OCI-LY7 (cell line): ENCODE data around the gene WDR82. TPM values are rescaled to one million over a fixed set of nuclear protein-coding genes. Genes with fewer than 3 reads are reported as not detected.

Experiments used
- BruUV-seq: library from RNA; stranded (reverse); fragments of 400-500 nt; replicated peaks from 2 replicates; lab custom pipeline; 2021; lab: Mats Ljungman, UMichigan
- CTCF ChIA-PET: fragments of 300-600 bp; sonication (Branson Sonifier 250); formaldehyde crosslinking; loops from one replicate; lab custom pipeline; 2022; ENCODE audit warnings: antibody characterized with exemption; ENCODE audit not compliant: unreplicated experiment; lab: Charles Lee
- POLR2A ChIA-PET: fragments of 300-600 bp; sonication (Branson Sonifier 250); formaldehyde crosslinking; loops from one replicate; lab custom pipeline; 2022; ENCODE audit warnings: antibody characterized with exemption; lab: Charles Lee
- DNase-seq: peaks from one replicate; pipeline ENCODE4 v3.0.0-alpha.2; 2015; ENCODE audit warnings: low spot score
- H2AFZ ChIP-seq: fragments of 200-600 bp; sonication (generic), shearing (Covaris generic); 2 replicates; pipeline ENCODE4 v1.6.1; 2014; ENCODE audit warnings: mild to moderate bottlenecking, antibody characterized with exemption, low read length, moderate library complexity
- H3K27ac ChIP-seq: fragments of 200-600 bp; sonication (generic); 2 replicates; pipeline ENCODE4 v1.5.1; 2014; ENCODE audit warnings: mixed run types, low read depth, mild to moderate bottlenecking, moderate library complexity, low read length, inconsistent platforms; ENCODE audit not compliant: poor library complexity, severe bottlenecking
- H3K36me3 ChIP-seq: fragments of 200-600 bp; sonication (generic); 2 replicates; pipeline ENCODE4 v1.6.1; 2014; ENCODE audit warnings: mild to moderate bottlenecking, antibody characterized with exemption, low read length, moderate library complexity, mixed read lengths; ENCODE audit not compliant: insufficient read depth
- H3K4me1 ChIP-seq: fragments of 200-600 bp; sonication (generic); 2 replicates; pipeline ENCODE4 v1.5.1; 2014; ENCODE audit warnings: mild to moderate bottlenecking, low read length; ENCODE audit not compliant: insufficient read depth, poor library complexity, severe bottlenecking
- H3K4me2 ChIP-seq: fragments of 200-600 bp; sonication (generic); 2 replicates; pipeline ENCODE4 v1.6.1; 2014; ENCODE audit warnings: mild to moderate bottlenecking, low read length
- H3K4me3 ChIP-seq: fragments of 200-600 bp; sonication (generic); 2 replicates; pipeline ENCODE4 v1.5.1; 2014; ENCODE audit warnings: mild to moderate bottlenecking, low read depth, low read length; ENCODE audit not compliant: poor library complexity, severe bottlenecking
- H3K79me2 ChIP-seq: fragments of 200-600 bp; sonication (generic); 2 replicates; pipeline ENCODE4 v1.6.1; 2016; ENCODE audit warnings: low read depth, mild to moderate bottlenecking, low read length, moderate library complexity, mixed read lengths; ENCODE audit not compliant: insufficient read depth
- H3K9me2 ChIP-seq: fragments of 200-600 bp; sonication (generic); 2 replicates; pipeline ENCODE4 v1.6.1; 2016; ENCODE audit warnings: mild to moderate bottlenecking, low read length, mixed read lengths; ENCODE audit not compliant: insufficient read depth
- H3K9me3 ChIP-seq: fragments of 200-600 bp; sonication (generic); 2 replicates; pipeline ENCODE4 v1.6.1; 2014; ENCODE audit warnings: mild to moderate bottlenecking, mixed run types, low read length, mixed read lengths
- H4K20me1 ChIP-seq: fragments of 200-600 bp; sonication (generic); 2 replicates; pipeline ENCODE4 v1.6.1; 2014; ENCODE audit warnings: mild to moderate bottlenecking, antibody characterized with exemption, low read length, moderate library complexity, mixed read lengths; ENCODE audit not compliant: insufficient read depth
- CTCF ChIP-seq: fragments of 200-600 bp; sonication (generic); conservative IDR thresholded peaks from 2 replicates; pipeline ENCODE4 v1.5.1; 2014; ENCODE audit warnings: mild to moderate bottlenecking, antibody characterized with exemption, low read length, moderate library complexity, mixed read lengths
- EZH2phosphoT487 ChIP-seq: fragments of 200-600 bp; sonication (generic); IDR thresholded peaks from 2 replicates; pipeline ENCODE4 v1.6.1; 2018; ENCODE audit warnings: low read depth, borderline replicate concordance, mild to moderate bottlenecking, mixed run types, antibody characterized with exemption, low read length, moderate library complexity, mixed read lengths
- intact Hi-C: fragments of 100-400 bp; cut with micrococcal nuclease; formaldehyde crosslinking; loops from one replicate; pipeline ENCODE4 v1.10.0; 2022; ENCODE audit not compliant: unreplicated experiment
- total RNA-seq, 2 experiments: library from RNA; depleted of rRNA in 1 of 2; stranded (reverse); fragments of >200 nt in 1 of 2; shearing (Covaris generic) in 1 of 2; gene quantifications; 2 replicates each; pipeline ENCODE4 v1.2.3, GENCODE V29; 2014 to 2022

Gene WDR82
- total RNA-seq, 2 experiments from 2014 or later = 38.5 to 67.9 TPM

GRCh38 chr3:52245322-52246263 lies 32.9 kb downstream of the WDR82 start, which contains the start of gene PPM1M:
Gene PPM1M, plus strand, starts transcription at chr3:52245759. Its CDS starts 66 bp downstream, at chr3:52245825.
- BruUV-seq = no TSS peak
- no peaks in the 10 kb centered on the region for H3K9me2 ChIP-seq
- TF ChIP-seq CTCF (no peak), EZH2phosphoT487 (no peak)
- peaks cover 6% of the 10 kb centered on the region for H3K4me1 ChIP-seq
- no peak within 1 kb of the TSS for H2AFZ ChIP-seq
- no peaks in the 10 kb centered on the region for H4K20me1 ChIP-seq
- peak within 1 kb of the TSS; percentile 37; the same call in 1 of the 2 replicates for H3K4me2 ChIP-seq
- CTCF ChIA-PET = no interaction called here
- peaks cover 25% of the 10 kb centered on the region for H3K36me3 ChIP-seq
- no peaks in the 10 kb centered on the region for H3K79me2 ChIP-seq
- H3K4me3 ChIP-seq = no peak within 1 kb of the TSS
- intact Hi-C loops = no loop called here
- no peak for DNase-seq
- H3K9me3 ChIP-seq = no peaks in the 10 kb centered on the region
- POLR2A ChIA-PET = interaction anchor here (0.6 kb wide), 1 partner anchor 252 kb away, joined by 3 read pairs; no protein-coding TSS in a partner anchor
- no peak within 1 kb of the TSS for H3K27ac ChIP-seq

- intact Hi-C loops = no loop called here
- peaks cover 16% of the 10 kb centered on the region for H3K4me1 ChIP-seq
- CTCF ChIA-PET = no interaction called here
Observed at GRCh38 chr3:52243791-52244628, 34.4 kb downstream of the WDR82 start.

More at GRCh38 chr3:52243791-52244628, 34.4 kb downstream of the WDR82 start:
- no peaks in the 10 kb centered on the region for H3K79me2 ChIP-seq
- no peaks in the 10 kb centered on the region for H4K20me1 ChIP-seq
- no peaks in the 10 kb centered on the region for H3K9me3 ChIP-seq
- H3K4me2 ChIP-seq = no peak overlapping the region
- H3K27ac ChIP-seq = no peak overlapping the region
- no TSS peak for BruUV-seq
- no peak for DNase-seq
- POLR2A ChIA-PET = interaction anchor here (0.6 to 0.8 kb wide), 2 partner anchors 9 to 33 kb away, joined by 6 to 10 read pairs; no protein-coding TSS in a partner anchor
- peaks cover 9% of the 10 kb centered on the region for H3K36me3 ChIP-seq
- H2AFZ ChIP-seq = no peak overlapping the region
- H3K9me2 ChIP-seq = no peaks in the 10 kb centered on the region
- no peak overlapping the region for H3K4me3 ChIP-seq
- TF ChIP-seq CTCF (no peak), EZH2phosphoT487 (no peak)
